LNCaP clone FGC (cell line): ENCODE data around the gene HAUS5.

Experiments
- DNase-seq: peaks from one replicate; pipeline ENCODE4 v3.0.0-alpha.2; 2011; ENCODE audit warnings: low read depth
- H3K4me3 ChIP-seq: 2 replicates; pipeline ENCODE4 v1.5.1; 2011; ENCODE audit warnings: mild to moderate bottlenecking, low read depth, low read length, control low read depth
- CTCF ChIP-seq: IDR thresholded peaks from 2 replicates; pipeline ENCODE4 v1.5.1; 2012; ENCODE audit warnings: mild to moderate bottlenecking; ENCODE audit not compliant: control insufficient read depth, insufficient read depth; ENCODE audit errors: extremely low read depth

Gene HAUS5

GRCh38 chr19:35569281-35569781 lies 43.2 kb upstream of the HAUS5 start:
- no peak for DNase-seq
- TF ChIP-seq CTCF, result no peak
- no peak overlapping the region for H3K4me3 ChIP-seq

- no peak for DNase-seq
- H3K4me3 ChIP-seq, result no peak overlapping the region
- TF ChIP-seq CTCF, result no peak
These were observed 41.0 kb upstream of the HAUS5 start for GRCh38 chr19:35571406-35571965.

- H3K4me3 ChIP-seq, result no peak overlapping the region
- no peak for TF ChIP-seq CTCF
- DNase-seq, result no peak
These were observed 34.6 kb upstream of the HAUS5 start for GRCh38 chr19:35577918-35578317.

- TF ChIP-seq CTCF, result no peak
- no peak overlapping the region for H3K4me3 ChIP-seq
- no peak for DNase-seq
These were observed 33.8 kb upstream of the HAUS5 start for GRCh38 chr19:35578707-35579106.

- H3K4me3 ChIP-seq, result no peak overlapping the region
- DNase-seq, result no peak
- TF ChIP-seq CTCF, result no peak
These were observed 29.8 kb upstream of the HAUS5 start for GRCh38 chr19:35582760-35583159.

- no peak for TF ChIP-seq CTCF
- DNase-seq, result no peak
These were observed 26.7 kb upstream of the HAUS5 start, which contains the start of gene PMIS2 for GRCh38 chr19:35585848-35586247. TSS of gene PMIS2 (plus strand) at chr19:35586173. CDS start at chr19:35586260, 87 bp downstream.

GRCh38 chr19:35587321-35587720 lies 25.2 kb upstream of the HAUS5 start:
- TF ChIP-seq CTCF, result no peak
- no peak for DNase-seq
- no peak overlapping the region for H3K4me3 ChIP-seq

More at GRCh38 chr19:35585848-35586247, 26.7 kb upstream of the HAUS5 start, which contains the start of gene PMIS2:
- H3K4me3 ChIP-seq, result no peak within 1 kb of the TSS
